ENCODE measurements around the gene ENOX1. TPM values are rescaled to one million over a fixed set of nuclear protein-coding genes. Genes with fewer than 3 reads are reported as not detected.
A peak's percentile ranks its signal among the peaks of the same experiment; 100 is the strongest.

ENOX1 gene
- total and polyA plus RNA-seq, 9 of the 15 experiments (the other 6 are each of a cell fraction or from before 2014, with no cell fraction given), result not detected

GRCh38 chr13:43663474-43664090 is 123.2 kb downstream of the ENOX1 start:
- DNase-seq (ENCODE audit: extremely low read depth in 1 of 4, low spot score in 3 of 4) (no peak), FAIRE-seq (no peak), ATAC-seq (no peak)
- no peaks in the 10 kb centered on the region for H3K9me1 ChIP-seq (ENCODE audit: control insufficient read depth, insufficient read depth, low read length)
- WGBS (ENCODE audit: insufficient coverage, low coverage, missing lambda C conversion rate), result 0% methylated on average over 3 of the region's 3 CpGs
- H3K27me3 ChIP-seq (ENCODE audit: control insufficient read depth in 2 of 2, insufficient read depth in 2 of 2, low read length in 2 of 2), result no peaks in the 10 kb centered on the region
- ChIA-PET POLR2A (no interaction called here), CTCF (ENCODE audit: low intra/inter-chr PET ratio) (no interaction called here)
- H3K4me1 ChIP-seq (replicated peaks in 1 of 2; ENCODE audit: control insufficient read depth in 2 of 2, insufficient read depth in 2 of 2, low read length in 2 of 2), result no peaks in the 10 kb centered on the region
- H3K36me3 ChIP-seq (ENCODE audit: control insufficient read depth, insufficient read depth, low read length), result no peaks in the 10 kb centered on the region
- no peak overlapping the region for H3K4me3 ChIP-seq
- no peak overlapping the region for H2AFZ ChIP-seq (ENCODE audit: low read depth, low read length)
- no peaks in the 10 kb centered on the region for H3K79me2 ChIP-seq (ENCODE audit: control insufficient read depth, insufficient read depth, low read length)
- no TSS peak for BruUV-seq (replicated peaks)
- no peak overlapping the region for H3K4me2 ChIP-seq (ENCODE audit: insufficient read depth, low read length)
- in situ Hi-C loops (cut with MboI) (no loop called here), intact Hi-C loops (cut with micrococcal nuclease) (no loop called here)
- TF ChIP-seq BHLHE40 (IDR thresholded peaks at IDR 0.05; ENCODE audit: low read length) (no peak), CREBBP (IDR thresholded peaks at IDR 0.05; ENCODE audit: low read depth, low read length) (no peak), ZNF589 (CRISPR knock-in tag; IDR thresholded peaks at IDR 0.05; ENCODE audit: low read depth) (no peak), BRD4 (IDR thresholded peaks at IDR 0.05) (no peak), PHF20 (IDR thresholded peaks at IDR 0.05; ENCODE audit: partially characterized antibody) (no peak), NFIC (IDR thresholded peaks at IDR 0.05) (peak; percentile 61), DEAF1 (CRISPR knock-in tag; IDR thresholded peaks at IDR 0.05) (no peak)
- H3K27ac ChIP-seq (ENCODE audit: extremely low read depth, low read depth, low read length), result no peak overlapping the region
- H4K20me1 ChIP-seq (replicated peaks; ENCODE audit: control insufficient read depth, insufficient read depth, low read length), result no peaks in the 10 kb centered on the region
- no peaks in the 10 kb centered on the region for H3K9me3 ChIP-seq (replicated peaks; ENCODE audit: control insufficient read depth, insufficient read depth, low read depth, low read length)
- no peak overlapping the region for H3K9ac ChIP-seq (ENCODE audit: insufficient read depth in 1 of 2, low read depth in 2 of 2, low read length in 2 of 2)
